HG03439 (cell line): ENCODE measurements around the gene SLC35F2.
"Not testable (repeated sequence)": the region's sequence is repeated elsewhere in the genome, so short reads cannot be mapped to it uniquely, and the experiment has no call there.

Experiments
- ATAC-seq: cut with Tn5 transposase; IDR thresholded peaks from one replicate; pipeline ENCODE4 v1.9.1; 2021; ENCODE audit warnings: mild to moderate bottlenecking, moderate library complexity; ENCODE audit not compliant: unreplicated experiment

The SLC35F2 gene

GRCh38 chr11:107858217-107859070 is at the start of gene SLC35F2:
Gene SLC35F2, minus strand, starts transcription at chr11:107858787. Its CDS starts 20 bp downstream, at chr11:107858767.
- peak; percentile 87 for ATAC-seq

- ATAC-seq: no peak
These were observed 49.6 kb upstream of the SLC35F2 start for GRCh38 chr11:107908211-107908610.

- ATAC-seq: no peak
These were observed 39.7 kb upstream of the SLC35F2 start for GRCh38 chr11:107898270-107898669.

GRCh38 chr11:107882095-107882820 is 23.7 kb upstream of the SLC35F2 start:
- no peak for ATAC-seq

GRCh38 chr11:107881471-107881870 is 22.9 kb upstream of the SLC35F2 start:
- not testable (repeated sequence) for ATAC-seq

GRCh38 chr11:107876141-107876540 is 17.6 kb upstream of the SLC35F2 start:
- no peak for ATAC-seq

- no peak for ATAC-seq
These were observed 6.0 kb upstream of the SLC35F2 start for GRCh38 chr11:107864591-107864990.

GRCh38 chr11:107860688-107861087 is 2.1 kb upstream of the SLC35F2 start:
- no peak for ATAC-seq

- not testable (repeated sequence) for ATAC-seq
These were observed 1.6 kb upstream of the SLC35F2 start for GRCh38 chr11:107860240-107860620.

GRCh38 chr11:107859459-107860239 is 1.1 kb upstream of the SLC35F2 start:
- ATAC-seq: peak; percentile 20

- peak; percentile 0 for ATAC-seq
These were observed 904 bp downstream of the SLC35F2 start for GRCh38 chr11:107857550-107858216.

- no peak for ATAC-seq
These were observed 1.5 kb downstream of the SLC35F2 start for GRCh38 chr11:107856981-107857517.

- ATAC-seq: no peak
These were observed 2.2 kb downstream of the SLC35F2 start for GRCh38 chr11:107856180-107856980.

- ATAC-seq: no peak
These were observed 5.5 kb downstream of the SLC35F2 start for GRCh38 chr11:107853070-107853469.

- no peak for ATAC-seq
These were observed 6.8 kb downstream of the SLC35F2 start for GRCh38 chr11:107851704-107852310.

- ATAC-seq: no peak
These were observed 8.8 kb downstream of the SLC35F2 start for GRCh38 chr11:107849790-107850189.

GRCh38 chr11:107848345-107848744 is 10.2 kb downstream of the SLC35F2 start:
- no peak for ATAC-seq

GRCh38 chr11:107847184-107847583 is 11.4 kb downstream of the SLC35F2 start:
- ATAC-seq: no peak

- ATAC-seq: no peak
These were observed 14.5 kb downstream of the SLC35F2 start for GRCh38 chr11:107844041-107844440.
